Pancreas (tissue), 10 donors: Measurements from ENCODE around the gene NFX1. TPM values are rescaled to one million over a fixed set of nuclear protein-coding genes. Genes with fewer than 3 reads are reported as not detected.

Experiments used
- ATAC-seq, 4 donors: fragments of 200-7000 bp; cut with Tn5 transposase; one replicate each; pipeline versions ENCODE4 v1.8.0 to v1.9.1; 2020; ENCODE audit warnings: mild to moderate bottlenecking in 4 of 4, moderate library complexity in 4 of 4
- DNase-seq, 6 donors: peaks; one replicate each; pipeline ENCODE4 v3.0.0-alpha.2; 2020
- FAIRE-seq: peaks from 2 replicates; lab custom pipeline; 2012; peaks lifted over from hg19 to GRCh38; lab: Jason Lieb, UNC
- H3K27ac ChIP-seq, 4 donors: fragments of 200-600 bp; sonication (generic); 1 replicate in 3 of 4; 2 replicates in 1 of 4; pipeline versions ENCODE4 v1.5.0 to v1.8.0; 2020
- H3K27me3 ChIP-seq, 4 donors: fragments of 200-600 bp; one replicate each; pipeline ENCODE4 v1.8.0; 2021
- H3K36me3 ChIP-seq, 3 donors: fragments of 200-600 bp; sonication (generic) in 1 of 3; one replicate each; pipeline versions ENCODE4 v1.5.0 to v1.8.0; 2020 to 2021
- H3K4me1 ChIP-seq, 3 donors: fragments of 200-600 bp; one replicate each; pipeline ENCODE4 v1.8.0; 2021
- H3K4me3 ChIP-seq, 4 donors: fragments of 200-600 bp; sonication (generic) in 2 of 4; one replicate each; pipeline versions ENCODE4 v1.5.0 to v1.8.0; 2020 to 2021
- H3K9me3 ChIP-seq, 4 donors: fragments of 200-600 bp; one replicate each; pipeline ENCODE4 v1.8.0; 2021
- WGBS, 2 donors: extraction: QIAGEN DNeasy Blood & Tissue Kit; methylation state at CpG; one replicate each; pipeline ENCODE4 v1.1.7; 2013; 5-methylcytosine and 5-hydroxymethylcytosine counted together
- intact Hi-C, 3 donors: fragments of 100-400 bp; cut with DNase I; formaldehyde crosslinking; loops; one replicate each; pipeline versions ENCODE4 v1.11.1 to v1.14.2; 2022
- polyA plus RNA-seq, 2 donors: library from polyadenylated mRNA; stranded (reverse); fragments of 200-250 nt; gene quantifications; one replicate each; pipeline ENCODE4 v1.2.3, GENCODE V29; 2013
- total RNA-seq, 6 donors: library from RNA; stranded (reverse); fragmentation: NEBNext Ultra II Directional in 4 of 6; extraction: Animal tissue kit (Norgen Biotek cat#: 25700) in 4 of 6; gene quantifications; one replicate each; pipeline versions ENCODE4 v1.2.1 to v1.2.4, GENCODE V29; 2021 to 2023
- TF ChIP-seq, protein P1 (sequence below), 4 donors: fragments of 200-600 bp; sonication (generic) in 3 of 4; IDR thresholded peaks; one replicate each; pipeline versions ENCODE4 v1.5.0 to v1.8.0; 2021; ENCODE audit warnings: antibody characterized with exemption in 4 of 4
- donor health status: healthy with polysubstance abuse.
- donor health status: DM: no; HTN: no; CAD: no; lungs with moderate emphysema.
- donor health status: DM: no; HTN: no; CAD: no.
- donor health status: control.
- donor health status: control.
- donor health status: Bipolar disorder and iron deficiency.
- donor health status: DM: yes; HTN: yes; CAD: no.
- donor health status: DM: no; HTN: no; CAD: no.
- donor health status: DM: no; HTN: no; CAD: no.
- donor health status: DM: yes; HTN: yes; CAD: no.

NFX1 gene
- total and polyA plus RNA-seq, 8 donors = 8.2 to 19.2 (median 16.5) TPM

- 13 to 16% methylated on average over 7 of the region's 7 CpGs for WGBS, 2 donors
- Histone ChIP-seq H3K27me3 (no peaks in the 10 kb centered on the region), H3K4me3 (peak overlapping the region; percentile 79 to 96 (median 82)), H3K9me3 (no peaks in the 10 kb centered on the region), H3K36me3 (peaks cover 0 to 17% (median 1%) of the 10 kb centered on the region in 3 donors), H3K4me1 (peaks cover 7 to 37% (median 20%) of the 10 kb centered on the region in 3 donors), H3K27ac (peak overlapping the region; percentile 96 to 97 (median 97))
- ATAC-seq (no peak), FAIRE-seq (no peak), DNase-seq (no peak)
- TF ChIP-seq, protein P1, sequence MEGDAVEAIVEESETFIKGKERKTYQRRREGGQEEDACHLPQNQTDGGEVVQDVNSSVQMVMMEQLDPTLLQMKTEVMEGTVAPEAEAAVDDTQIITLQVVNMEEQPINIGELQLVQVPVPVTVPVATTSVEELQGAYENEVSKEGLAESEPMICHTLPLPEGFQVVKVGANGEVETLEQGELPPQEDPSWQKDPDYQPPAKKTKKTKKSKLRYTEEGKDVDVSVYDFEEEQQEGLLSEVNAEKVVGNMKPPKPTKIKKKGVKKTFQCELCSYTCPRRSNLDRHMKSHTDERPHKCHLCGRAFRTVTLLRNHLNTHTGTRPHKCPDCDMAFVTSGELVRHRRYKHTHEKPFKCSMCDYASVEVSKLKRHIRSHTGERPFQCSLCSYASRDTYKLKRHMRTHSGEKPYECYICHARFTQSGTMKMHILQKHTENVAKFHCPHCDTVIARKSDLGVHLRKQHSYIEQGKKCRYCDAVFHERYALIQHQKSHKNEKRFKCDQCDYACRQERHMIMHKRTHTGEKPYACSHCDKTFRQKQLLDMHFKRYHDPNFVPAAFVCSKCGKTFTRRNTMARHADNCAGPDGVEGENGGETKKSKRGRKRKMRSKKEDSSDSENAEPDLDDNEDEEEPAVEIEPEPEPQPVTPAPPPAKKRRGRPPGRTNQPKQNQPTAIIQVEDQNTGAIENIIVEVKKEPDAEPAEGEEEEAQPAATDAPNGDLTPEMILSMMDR (IDR thresholded peaks at IDR 0.05) = no peak
- intact Hi-C loops = no loop called here
Measured at GRCh38 chr9:33291031-33291397, 698 bp downstream of the NFX1 start.

GRCh38 chr9:33291901-33292300, 1.6 kb downstream of the NFX1 start:
- WGBS, 2 donors = 83 to 87% methylated on average over 5 of the region's 5 CpGs
- no peak for FAIRE-seq

DNA sequence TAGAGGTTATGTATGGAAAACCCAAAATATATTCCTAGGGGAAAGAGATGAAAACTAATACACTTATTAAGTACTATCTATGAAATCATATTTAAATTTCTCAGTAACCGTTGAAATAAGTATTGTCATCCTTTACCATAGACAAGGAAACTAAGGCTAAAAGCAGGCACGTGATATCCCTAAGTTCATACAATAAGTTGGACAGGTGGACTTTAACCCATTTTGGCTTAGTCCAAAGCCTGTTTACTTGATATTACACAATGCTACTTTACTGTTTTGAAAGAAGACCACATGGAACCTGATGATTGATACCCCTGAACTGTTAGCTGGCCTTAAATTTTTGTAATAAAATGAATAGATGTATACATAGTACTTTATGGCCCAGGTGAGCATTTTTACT, 3.5 kb downstream of the NFX1 start:
- no peak overlapping the region for H3K4me3 ChIP-seq
- FAIRE-seq = no peak
- TF ChIP-seq, protein P1 (IDR thresholded peaks at IDR 0.05) = no peak
- H3K9me3 ChIP-seq = no peaks in the 10 kb centered on the region
- 80 to 86% methylated on average over 2 of the region's 2 CpGs for WGBS, 2 donors
- peaks cover 0 to 22% (median 7%) of the 10 kb centered on the region in 3 donors for H3K36me3 ChIP-seq
- no peak overlapping the region for H3K27ac ChIP-seq
- H3K27me3 ChIP-seq = no peaks in the 10 kb centered on the region
- peaks cover 16 to 63% (median 31%) of the 10 kb centered on the region in 3 donors for H3K4me1 ChIP-seq
- no peak for ATAC-seq
- DNase-seq = no peak
- intact Hi-C loops = no loop called here

More at GRCh38 chr9:33291901-33292300, 1.6 kb downstream of the NFX1 start:
- intact Hi-C loops = no loop called here
- Histone ChIP-seq H3K27ac (no peak overlapping the region), H3K27me3 (no peaks in the 10 kb centered on the region), H3K36me3 (peaks cover 0 to 22% (median 7%) of the 10 kb centered on the region in 3 donors), H3K4me1 (peaks cover 8 to 46% (median 22%) of the 10 kb centered on the region in 3 donors), H3K4me3 (peak overlapping the region in 1 of 4 donors; percentile 4), H3K9me3 (no peaks in the 10 kb centered on the region)
- ATAC-seq (no peak), DNase-seq (no peak)
- TF ChIP-seq, protein P1 (IDR thresholded peaks at IDR 0.05) = no peak

DNA sequence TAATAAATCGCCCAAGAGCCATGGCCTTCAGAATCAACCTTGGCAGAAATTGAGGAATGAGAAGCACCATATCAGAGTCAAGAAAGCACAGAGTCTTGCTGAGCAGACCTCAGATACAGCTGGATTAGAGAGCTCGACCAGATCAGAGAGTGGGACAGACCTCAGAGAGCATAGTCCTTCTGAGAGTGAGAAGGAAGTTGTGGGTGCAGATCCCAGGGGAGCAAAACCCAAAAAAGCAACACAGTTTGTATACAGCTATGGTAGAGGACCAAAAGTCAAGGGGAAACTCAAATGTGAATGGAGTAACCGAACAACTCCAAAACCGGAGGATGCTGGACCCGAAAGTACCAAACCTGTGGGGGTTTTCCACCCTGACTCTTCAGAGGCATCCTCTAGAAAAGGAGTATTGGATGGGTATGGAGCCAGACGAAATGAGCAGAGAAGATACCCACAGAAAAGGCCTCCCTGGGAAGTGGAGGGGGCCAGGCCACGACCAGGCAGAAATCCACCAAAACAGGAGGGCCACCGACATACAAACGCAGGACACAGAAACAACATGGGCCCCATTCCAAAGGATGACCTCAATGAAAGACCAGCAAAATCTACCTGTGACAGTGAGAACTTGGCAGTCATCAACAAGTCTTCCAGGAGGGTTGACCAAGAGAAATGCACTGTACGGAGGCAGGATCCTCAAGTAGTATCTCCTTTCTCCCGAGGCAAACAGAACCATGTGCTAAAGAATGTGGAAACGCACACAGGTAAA, 4.5 kb downstream of the NFX1 start:
- H3K27me3 ChIP-seq = no peaks in the 10 kb centered on the region
- TF ChIP-seq, protein P1 (IDR thresholded peaks at IDR 0.05) = no peak
- H3K9me3 ChIP-seq = no peaks in the 10 kb centered on the region
- ATAC-seq (no peak), FAIRE-seq (no peak), DNase-seq (no peak)
- WGBS, 2 donors = 89 to 94% methylated on average over 12 of the region's 12 CpGs
- H3K36me3 ChIP-seq = peaks cover 0 to 22% (median 7%) of the 10 kb centered on the region in 3 donors
- no peak overlapping the region for H3K4me3 ChIP-seq
- no peak overlapping the region for H3K27ac ChIP-seq
- peaks cover 16 to 69% (median 31%) of the 10 kb centered on the region in 3 donors for H3K4me1 ChIP-seq
- intact Hi-C loops = no loop called here

- FAIRE-seq (no peak), ATAC-seq (no peak), DNase-seq (no peak)
- H3K9me3 ChIP-seq = no peaks in the 10 kb centered on the region
- TF ChIP-seq, protein P1 (IDR thresholded peaks at IDR 0.05) = no peak
- H3K4me3 ChIP-seq = no peak overlapping the region
- H3K27ac ChIP-seq = no peak overlapping the region
- intact Hi-C loops = no loop called here
- H3K4me1 ChIP-seq = peaks cover 16 to 69% (median 31%) of the 10 kb centered on the region in 3 donors
- H3K27me3 ChIP-seq = no peaks in the 10 kb centered on the region
- WGBS, 2 donors = 93 to 95% methylated on average over 2 of the region's 2 CpGs
- H3K36me3 ChIP-seq = peaks cover 0 to 22% (median 7%) of the 10 kb centered on the region in 3 donors
Measured at GRCh38 chr9:33295571-33295970, 5.3 kb downstream of the NFX1 start.
